NCI-H146 (cell line): ENCODE measurements around the gene TCEAL3.
"Not testable (repeated sequence)": the region's sequence is repeated elsewhere in the genome, so short reads cannot be mapped to it uniquely, and the experiment has no call there.

Experiments used
- DNase-seq: peaks from one replicate; lab custom pipeline; 2025; lab: John Stamatoyannopoulos, UW

Gene TCEAL3

GRCh38 chrX:103626855-103627254, 19.1 kb downstream of the TCEAL3 start:
- DNase-seq = no peak

- peak; percentile 67 for DNase-seq
Measured at GRCh38 chrX:103628386-103629317, 20.9 kb downstream of the TCEAL3 start, which contains the start of gene TCEAL1. TCEAL1 (plus strand) TSS chrX:103628975; CDS start chrX:103629917, 942 bp downstream.

- peak; percentile 71 for DNase-seq
Measured at GRCh38 chrX:103629318-103630170, 21.8 kb downstream of the TCEAL3 start.

- DNase-seq = no peak
Measured at GRCh38 chrX:103630171-103630511, 22.4 kb downstream of the TCEAL3 start.

- DNase-seq = no peak
Measured at GRCh38 chrX:103631145-103631544, 23.4 kb downstream of the TCEAL3 start.

GRCh38 chrX:103635436-103635835, 27.7 kb downstream of the TCEAL3 start:
- DNase-seq = no peak

GRCh38 chrX:103637604-103638338, 30.0 kb downstream of the TCEAL3 start:
- no peak for DNase-seq

- peak; percentile 46 for DNase-seq
Measured at GRCh38 chrX:103638479-103639346, 30.9 kb downstream of the TCEAL3 start.

GRCh38 chrX:103640401-103641155, 32.8 kb downstream of the TCEAL3 start:
- no peak for DNase-seq

GRCh38 chrX:103644125-103644524, 36.4 kb downstream of the TCEAL3 start:
- no peak for DNase-seq

- no peak for DNase-seq
Measured at GRCh38 chrX:103647630-103648029, 39.9 kb downstream of the TCEAL3 start.

- DNase-seq = no peak
Measured at GRCh38 chrX:103651151-103651773, 43.5 kb downstream of the TCEAL3 start.

GRCh38 chrX:103655230-103656000, 47.7 kb downstream of the TCEAL3 start:
- DNase-seq = not testable (repeated sequence)

GRCh38 chrX:103656617-103657016, 48.9 kb downstream of the TCEAL3 start:
- DNase-seq = no peak

- not testable (repeated sequence) for DNase-seq
Measured at GRCh38 chrX:103657066-103657465, 49.3 kb downstream of the TCEAL3 start.

GRCh38 chrX:103658681-103659433, 51.1 kb downstream of the TCEAL3 start:
- DNase-seq = no peak

GRCh38 chrX:103659460-103659859, 51.7 kb downstream of the TCEAL3 start:
- not testable (repeated sequence) for DNase-seq
